ENCODE measurements around the gene AFAP1.
"Not testable (repeated sequence)": the region's sequence is repeated elsewhere in the genome, so short reads cannot be mapped to it uniquely, and the experiment has no call there.

AFAP1 gene

DNA sequence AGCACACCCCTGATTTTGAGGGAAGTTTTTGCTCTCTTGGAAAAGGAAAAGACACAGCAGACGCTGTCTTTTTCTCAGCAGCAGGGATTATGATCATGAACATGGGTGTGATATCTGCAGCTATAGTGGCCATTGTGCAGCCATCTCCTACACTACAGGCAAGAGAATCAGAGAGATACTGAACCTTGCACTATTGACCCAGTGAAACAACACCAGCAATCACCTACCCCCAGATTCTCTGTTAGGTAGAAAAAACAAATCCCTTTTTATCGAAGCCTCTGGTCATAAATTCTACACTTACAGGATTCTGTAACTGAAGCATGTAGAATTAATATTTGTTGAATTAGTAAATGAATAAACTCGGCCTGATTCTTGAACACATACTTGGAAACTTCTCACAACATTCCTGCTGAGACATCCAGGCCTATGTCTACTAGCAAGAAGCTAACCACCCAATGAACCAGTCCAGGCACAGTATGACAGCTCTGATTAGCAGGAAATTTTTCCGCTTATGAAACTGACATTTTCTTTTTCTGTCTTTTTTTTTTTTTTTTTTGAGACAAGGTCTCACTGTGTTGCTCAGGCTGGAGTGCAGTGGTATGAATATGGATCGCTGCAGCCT, 5.0 kb upstream of the AFAP1 start:
- DNase-seq: no peak

GRCh38 chr4:7943688-7944087, 4.0 kb upstream of the AFAP1 start:
- peak; percentile 12 for DNase-seq

- DNase-seq: peak; percentile 38
These were observed 3.5 kb upstream of the AFAP1 start for GRCh38 chr4:7943211-7943610.

DNA sequence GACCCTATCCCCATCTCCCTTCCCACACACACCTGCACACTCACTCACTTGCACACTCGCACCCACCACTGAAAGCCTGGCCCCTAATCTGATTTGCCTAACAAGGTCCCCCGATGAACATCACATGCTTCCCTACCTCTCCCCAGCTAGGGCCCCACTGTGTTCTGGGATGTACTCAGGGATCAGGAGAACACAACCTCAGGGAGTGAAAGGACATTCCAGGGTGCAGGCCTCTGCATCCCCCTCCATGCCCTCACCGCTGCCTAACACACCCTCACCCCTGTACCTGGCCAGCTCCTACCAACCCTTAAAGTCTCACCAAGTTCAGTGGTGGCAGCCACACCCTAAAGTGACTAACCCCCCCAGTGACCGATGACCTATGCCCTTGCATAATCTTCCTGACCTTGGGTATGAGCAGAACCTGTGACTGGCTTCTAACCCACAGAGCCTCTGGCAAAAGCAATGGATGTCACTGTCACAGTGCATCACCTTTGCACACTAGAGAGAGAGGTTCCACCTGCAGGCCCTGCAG, 2.4 kb upstream of the AFAP1 start:
- peak; percentile 49 for DNase-seq

- DNase-seq: peak; percentile 60
These were observed 1.7 kb upstream of the AFAP1 start for GRCh38 chr4:7941111-7941964.

DNA sequence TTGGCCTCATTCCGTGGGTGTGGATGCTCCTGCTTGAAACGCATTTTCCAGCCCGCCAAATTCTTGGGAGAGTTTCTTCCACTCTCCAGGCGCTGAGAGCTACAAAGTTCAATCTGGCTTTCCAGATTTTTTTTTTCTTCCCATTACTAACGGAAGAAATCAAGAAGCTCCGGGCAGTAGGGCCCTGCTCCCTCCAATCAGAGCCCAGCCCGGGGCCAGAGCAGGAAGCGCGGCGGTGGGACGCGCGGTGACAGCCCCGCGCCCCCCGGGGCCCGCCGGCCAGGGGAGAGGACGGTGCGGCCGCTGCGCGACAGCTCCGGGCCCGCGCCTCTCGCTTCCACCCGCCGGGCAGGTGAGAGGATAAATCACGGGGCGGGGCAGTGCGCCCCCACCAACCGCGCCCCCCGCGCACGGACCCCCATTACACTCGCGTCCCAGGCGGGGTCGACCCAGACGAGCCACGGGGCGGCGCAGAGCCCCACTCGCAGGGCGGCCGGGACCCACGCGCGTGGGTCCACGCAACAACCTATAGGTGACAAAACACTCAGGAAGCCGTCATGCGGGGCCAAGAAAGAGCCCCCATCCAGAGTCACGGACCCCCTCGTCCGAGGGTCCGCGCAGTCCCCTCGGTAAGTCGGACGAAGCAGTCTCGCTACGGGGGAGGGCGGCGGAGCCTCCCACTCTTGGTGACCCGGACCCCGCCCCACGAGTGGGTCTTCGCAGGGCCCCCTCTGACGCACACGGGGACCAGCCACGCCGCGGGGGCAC, 868 bp downstream of the AFAP1 start:
- peak; percentile 73 for DNase-seq

DNA sequence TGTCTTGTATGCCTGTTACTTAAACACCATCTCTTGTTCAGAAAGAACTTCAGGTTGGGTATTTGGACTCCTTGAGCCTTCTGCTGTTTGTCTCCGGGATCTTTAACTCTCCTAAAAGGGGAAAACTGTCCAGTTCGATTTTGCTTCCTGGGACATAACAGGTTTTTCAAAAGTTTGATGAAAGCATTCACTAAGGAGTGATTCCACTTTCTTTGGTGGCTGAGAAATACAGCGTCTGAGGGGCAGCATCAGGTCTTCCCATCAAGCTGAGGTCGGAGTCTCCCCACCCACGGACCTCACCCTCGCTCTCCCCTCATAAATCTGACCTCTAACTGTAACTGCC, 1.4 kb downstream of the AFAP1 start:
- DNase-seq: peak; percentile 65

- no peak for DNase-seq
These were observed 2.7 kb downstream of the AFAP1 start for GRCh38 chr4:7937006-7937405.

GRCh38 chr4:7933651-7934510, 5.8 kb downstream of the AFAP1 start:
- peak; percentile 44 for DNase-seq

DNA sequence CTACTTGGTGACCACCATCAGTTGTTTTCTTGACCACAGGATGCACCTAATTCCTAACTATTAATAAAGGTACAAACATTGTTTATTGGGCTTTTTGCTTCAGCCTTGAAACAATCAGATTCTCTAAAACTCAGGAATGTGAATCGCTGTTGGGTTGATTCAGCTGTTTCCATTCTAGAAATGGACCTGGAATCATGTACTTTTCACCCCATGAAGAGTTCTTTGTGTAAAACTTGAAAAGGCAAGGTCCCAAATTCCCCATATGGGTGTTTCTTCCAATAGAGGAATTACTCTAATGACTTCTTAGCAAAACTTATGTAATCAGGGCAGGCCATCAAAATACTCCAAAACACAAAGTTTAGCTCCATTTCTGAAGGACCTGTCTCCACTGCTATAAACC, 7.4 kb downstream of the AFAP1 start:
- no peak for DNase-seq

DNA sequence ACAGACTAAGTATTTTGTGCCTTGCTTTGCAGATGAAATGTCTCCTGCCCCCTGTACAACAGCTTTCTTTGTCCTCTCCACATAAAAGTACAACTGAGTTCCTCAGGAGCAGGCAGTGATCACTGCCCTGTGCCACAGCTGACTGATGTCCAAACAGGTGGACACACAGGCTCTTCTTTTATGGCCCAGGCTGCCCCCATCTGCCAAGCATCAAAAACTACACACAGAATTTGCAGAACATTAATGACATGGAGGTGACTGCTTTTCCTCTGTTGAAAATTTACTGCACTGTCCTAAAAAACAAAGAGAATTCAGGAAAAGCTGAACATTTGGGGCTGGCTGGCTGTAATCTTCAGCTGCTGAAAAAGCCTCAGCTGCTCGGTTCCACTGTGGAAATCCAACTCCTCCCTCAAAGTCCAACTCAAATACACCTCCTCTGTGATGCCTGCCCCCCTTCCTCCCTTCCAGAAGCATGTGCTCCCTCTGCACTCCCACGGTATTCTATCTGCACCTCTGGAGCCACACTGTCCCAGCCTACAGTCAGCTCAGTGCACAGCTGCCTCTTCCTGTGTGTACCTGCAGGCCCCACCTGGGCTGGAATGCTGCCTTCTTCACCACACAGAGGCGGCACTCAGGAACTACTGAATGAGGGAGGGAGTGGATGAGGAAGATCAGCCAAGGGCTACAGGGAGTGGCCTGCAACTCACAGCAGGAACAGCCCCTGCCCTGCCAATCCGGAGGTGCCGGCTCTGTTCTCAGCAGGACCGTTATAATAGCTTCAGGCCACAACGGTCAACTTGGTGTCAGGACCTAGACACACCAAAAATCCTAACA, 10.3 kb downstream of the AFAP1 start:
- peak; percentile 53 for DNase-seq

- DNase-seq: peak; percentile 48
These were observed 10.9 kb downstream of the AFAP1 start for GRCh38 chr4:7928711-7929110.

GRCh38 chr4:7926822-7927221, 12.8 kb downstream of the AFAP1 start:
- DNase-seq: peak; percentile 19

GRCh38 chr4:7924570-7924969, 15.1 kb downstream of the AFAP1 start:
- DNase-seq: peak; percentile 19

- DNase-seq: no peak
These were observed 15.5 kb downstream of the AFAP1 start for GRCh38 chr4:7924163-7924562.

DNA sequence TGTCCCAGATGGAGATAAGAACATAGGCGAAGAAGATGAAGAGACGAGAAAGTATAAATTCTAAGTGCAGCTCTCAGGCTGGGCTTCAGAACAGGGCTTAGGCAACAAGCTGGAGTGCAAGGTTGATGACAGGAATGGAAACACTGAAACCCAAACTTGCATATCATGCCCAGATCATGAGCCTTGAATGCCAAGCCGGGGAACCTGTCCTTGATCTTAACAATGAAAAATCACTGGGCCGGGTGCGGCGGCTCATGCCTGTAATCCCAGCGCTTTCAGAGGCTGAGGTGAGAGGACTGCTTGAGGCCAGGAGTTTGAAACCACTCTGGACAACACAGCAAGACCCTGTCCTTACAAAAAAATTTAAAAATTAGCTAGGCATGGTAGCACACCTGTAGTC, 17.2 kb downstream of the AFAP1 start:
- DNase-seq: peak; percentile 10

DNA sequence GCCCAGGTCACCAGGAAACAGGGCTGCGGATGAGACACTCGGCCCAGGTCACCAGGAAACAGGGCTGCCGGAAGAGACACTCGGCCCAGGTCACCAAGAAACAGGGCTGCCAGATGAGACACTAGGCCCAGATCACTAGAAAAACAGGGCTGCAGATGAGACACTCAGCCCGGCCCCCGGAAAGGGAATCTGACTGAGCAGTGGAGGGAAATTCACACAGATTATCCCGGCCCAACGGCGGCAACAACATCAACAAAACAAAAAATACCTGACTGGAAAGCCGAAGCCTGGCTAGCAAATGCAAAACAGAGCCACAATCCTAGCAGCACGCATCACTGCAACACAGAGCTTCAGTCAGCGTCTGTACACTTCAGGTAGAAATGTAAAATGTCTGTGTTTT, 20.7 kb downstream of the AFAP1 start:
- DNase-seq: no peak

- DNase-seq: not testable (repeated sequence)
These were observed 21.5 kb downstream of the AFAP1 start for GRCh38 chr4:7918187-7918586.

- no peak for DNase-seq
These were observed 22.0 kb downstream of the AFAP1 start for GRCh38 chr4:7917669-7918068.

DNA sequence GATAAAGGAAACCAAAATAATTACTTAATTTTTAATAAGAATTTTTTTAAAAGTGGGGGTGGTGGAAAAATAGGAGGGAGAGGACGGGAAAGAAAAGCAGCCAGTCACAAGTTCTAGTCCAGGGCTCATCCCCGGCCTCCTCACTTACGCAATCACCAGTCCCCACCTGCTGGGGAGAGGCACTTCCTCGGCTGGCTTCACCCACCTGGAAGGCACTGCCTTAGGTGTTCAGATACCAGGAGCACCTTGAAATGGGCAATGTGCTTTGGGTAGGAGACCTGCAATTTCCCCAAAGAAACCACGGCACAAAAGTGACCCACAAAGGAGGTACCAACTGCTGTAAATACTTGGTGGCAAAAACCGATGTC, 23.8 kb downstream of the AFAP1 start:
- no peak for DNase-seq

GRCh38 chr4:7912826-7913225, 26.8 kb downstream of the AFAP1 start:
- DNase-seq: no peak

Data from activated effector memory CD4-positive, alpha-beta T cell treated with anti-CD3 and anti-CD28 coated beads, Interleukin-2, amount 50 U/mL, for 16 hours (primary cell).